HEK293 (cell line): Measurements from ENCODE around the gene RERGL.

Source experiments
- CTCF ChIA-PET: fragments of 350-600 bp; formaldehyde crosslinking; extraction: SDS; loops from one replicate; lab custom pipeline; 2021; ENCODE audit warnings: antibody characterized with exemption; lab: Yijun Ruan, JAX
- POLR2A ChIA-PET: fragments of 300-600 bp; formaldehyde crosslinking; extraction: SDS; loops from one replicate; lab custom pipeline; 2020; ENCODE audit warnings: antibody characterized with exemption, inconsistent platforms; lab: Yijun Ruan, JAX
- H3K27ac ChIP-seq: fragments of 200-500 bp; sonication (Bioruptor generic); 2 replicates; pipeline ENCODE4 v1.5.1; 2014; ENCODE audit warnings: low read depth, low read length, control low read depth, inconsistent platforms; ENCODE audit errors: extremely low read depth
- H3K36me3 ChIP-seq, 2 experiments: fragments of 200-500 bp in 1 of 2; sonication (Bioruptor generic) in 1 of 2; 1 replicate in 1 of 2; 2 replicates in 1 of 2; pipeline ENCODE4 v1.5.1; 2014 to 2017; ENCODE audit warnings: inconsistent platforms in 2 of 2, low read length in 2 of 2; ENCODE audit not compliant: control insufficient read depth in 2 of 2, insufficient read depth in 1 of 2
- H3K4me1 ChIP-seq: fragments of 200-500 bp; sonication (Bioruptor generic); 2 replicates; pipeline ENCODE4 v1.5.1; 2014; ENCODE audit warnings: mild to moderate bottlenecking, low read length, inconsistent platforms; ENCODE audit not compliant: control insufficient read depth, insufficient read depth
- H3K4me3 ChIP-seq: 2 replicates; pipeline ENCODE4 v1.5.1; 2011; ENCODE audit warnings: low read depth, mild to moderate bottlenecking, control low read depth, low read length, moderate library complexity
- H3K9me3 ChIP-seq: fragments of 200-500 bp; sonication (Bioruptor generic); 2 replicates; pipeline ENCODE4 v1.5.1; 2014; ENCODE audit warnings: low read depth, low read length, inconsistent platforms; ENCODE audit not compliant: control insufficient read depth, insufficient read depth
- KLF10 ChIP-seq: fragments of 450-650 bp; IDR thresholded peaks from 2 replicates; pipeline ENCODE4 v1.5.1; 2018; ENCODE audit warnings: missing biosample characterization, mild to moderate bottlenecking, missing genetic modification characterization
- KLF9 ChIP-seq: fragments of 450-650 bp; formaldehyde crosslinking; IDR thresholded peaks from 2 replicates; pipeline ENCODE4 v1.5.1; 2016; ENCODE audit warnings: missing biosample characterization, missing genetic modification characterization, low read depth
- YY2 ChIP-seq: fragments of 450-650 bp; formaldehyde crosslinking; IDR thresholded peaks from 2 replicates; pipeline ENCODE4 v1.5.1; 2016; ENCODE audit warnings: missing biosample characterization, missing genetic modification characterization
- ZFP3 ChIP-seq: fragments of 450-650 bp; formaldehyde crosslinking; IDR thresholded peaks from 2 replicates; pipeline ENCODE4 v1.5.1; 2016; ENCODE audit warnings: low read depth, missing biosample characterization, missing genetic modification characterization
- ZFP41 ChIP-seq: fragments of 450-650 bp; formaldehyde crosslinking; IDR thresholded peaks from 2 replicates; pipeline ENCODE4 v1.5.1; 2016; ENCODE audit warnings: missing biosample characterization, missing genetic modification characterization, borderline replicate concordance
- ZNF248 ChIP-seq: fragments of 450-650 bp; formaldehyde crosslinking; IDR thresholded peaks from 2 replicates; pipeline ENCODE4 v1.5.1; 2017; ENCODE audit warnings: missing biosample characterization, missing genetic modification characterization
- ZNF266 ChIP-seq: fragments of 450-650 bp; formaldehyde crosslinking; IDR thresholded peaks from 2 replicates; pipeline ENCODE4 v1.5.1; 2016; ENCODE audit warnings: missing biosample characterization, missing genetic modification characterization, low read depth
- ZNF585B ChIP-seq: fragments of 450-650 bp; formaldehyde crosslinking; IDR thresholded peaks from 2 replicates; pipeline ENCODE4 v1.5.1; 2016; ENCODE audit warnings: missing biosample characterization, missing genetic modification characterization
- ZNF600 ChIP-seq: fragments of 450-650 bp; formaldehyde crosslinking; IDR thresholded peaks from 2 replicates; pipeline ENCODE4 v1.5.1; 2016; ENCODE audit warnings: missing biosample characterization, missing genetic modification characterization
- ZNF624 ChIP-seq: fragments of 450-650 bp; formaldehyde crosslinking; IDR thresholded peaks from 2 replicates; pipeline ENCODE4 v1.5.1; 2017; ENCODE audit warnings: missing biosample characterization, missing genetic modification characterization
- ZNF658 ChIP-seq: fragments of 450-650 bp; formaldehyde crosslinking; IDR thresholded peaks from 2 replicates; pipeline ENCODE4; 2016; ENCODE audit warnings: missing biosample characterization, missing genetic modification characterization
- ZNF701 ChIP-seq: fragments of 450-650 bp; formaldehyde crosslinking; IDR thresholded peaks from 2 replicates; pipeline ENCODE4 v1.5.1; 2016; ENCODE audit warnings: missing biosample characterization, missing genetic modification characterization
- ZNF707 ChIP-seq: fragments of 450-650 bp; formaldehyde crosslinking; IDR thresholded peaks from 2 replicates; pipeline ENCODE4 v1.5.1; 2016; ENCODE audit warnings: missing biosample characterization, missing genetic modification characterization
- ZNF768 ChIP-seq: fragments of 450-650 bp; formaldehyde crosslinking; IDR thresholded peaks from 2 replicates; pipeline ENCODE4 v1.5.1; 2018; ENCODE audit warnings: missing biosample characterization, mild to moderate bottlenecking, missing genetic modification characterization
- TF ChIP-seq, protein P1 (sequence below): fragments of 450-650 bp; formaldehyde crosslinking; IDR thresholded peaks from 2 replicates; pipeline ENCODE4 v1.5.1; 2016; ENCODE audit warnings: missing biosample characterization, missing genetic modification characterization, borderline replicate concordance
- TF ChIP-seq, protein P2 (sequence below): fragments of 450-650 bp; IDR thresholded peaks from 2 replicates; pipeline ENCODE4 v1.5.1; 2018; ENCODE audit warnings: missing biosample characterization, mild to moderate bottlenecking, missing genetic modification characterization
- TF ChIP-seq, protein P3 (sequence below): fragments of 450-650 bp; formaldehyde crosslinking; IDR thresholded peaks from 2 replicates; pipeline ENCODE4 v1.5.1; 2016; ENCODE audit warnings: missing biosample characterization, missing genetic modification characterization
- TF ChIP-seq, protein P4 (sequence below): IDR thresholded peaks from 2 replicates; pipeline ENCODE4 v1.6.1; 2011; ENCODE audit warnings: mild to moderate bottlenecking, low read depth, low read length, borderline replicate concordance
- TF ChIP-seq, protein P5 (sequence below): fragments of 450-650 bp; formaldehyde crosslinking; IDR thresholded peaks from 2 replicates; pipeline ENCODE4 v1.5.1; 2016; ENCODE audit warnings: missing biosample characterization, missing genetic modification characterization
- TF ChIP-seq, protein P6 (sequence below): fragments of 450-650 bp; formaldehyde crosslinking; IDR thresholded peaks from 2 replicates; pipeline ENCODE4 v1.5.1; 2016; ENCODE audit warnings: missing biosample characterization, missing genetic modification characterization, low read depth
- TF ChIP-seq, protein P7 (sequence below): fragments of 450-650 bp; formaldehyde crosslinking; IDR thresholded peaks from 2 replicates; pipeline ENCODE4 v1.5.1; 2016; ENCODE audit warnings: missing biosample characterization, missing genetic modification characterization
- TF ChIP-seq, protein P8 (sequence below): fragments of 450-650 bp; formaldehyde crosslinking; IDR thresholded peaks from 2 replicates; pipeline ENCODE4 v1.5.1; 2017; ENCODE audit warnings: missing biosample characterization, missing genetic modification characterization

Gene RERGL

DNA sequence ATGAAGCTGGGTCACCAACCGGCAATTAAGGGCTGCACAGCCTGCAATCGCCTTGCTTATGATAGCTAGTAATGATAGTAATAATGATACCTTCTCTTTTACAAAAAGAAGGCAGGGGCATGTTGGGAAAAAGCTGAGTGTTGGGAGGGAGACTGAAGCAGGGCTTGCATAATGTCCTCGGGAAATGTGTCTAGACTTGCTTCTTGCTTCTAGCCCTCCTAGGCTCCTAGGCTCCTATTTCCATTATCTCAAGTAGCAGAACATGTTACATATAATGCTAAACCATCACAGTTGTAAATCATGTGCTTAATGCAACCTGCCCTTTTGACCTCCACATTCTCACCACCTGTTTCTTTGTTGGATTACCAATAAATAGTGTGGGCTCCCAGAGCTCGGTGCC, 18.7 kb downstream of the RERGL start:
- TF ChIP-seq ZNF624 (tag by site-specific recombination) = no peak
- TF ChIP-seq, protein P1, sequence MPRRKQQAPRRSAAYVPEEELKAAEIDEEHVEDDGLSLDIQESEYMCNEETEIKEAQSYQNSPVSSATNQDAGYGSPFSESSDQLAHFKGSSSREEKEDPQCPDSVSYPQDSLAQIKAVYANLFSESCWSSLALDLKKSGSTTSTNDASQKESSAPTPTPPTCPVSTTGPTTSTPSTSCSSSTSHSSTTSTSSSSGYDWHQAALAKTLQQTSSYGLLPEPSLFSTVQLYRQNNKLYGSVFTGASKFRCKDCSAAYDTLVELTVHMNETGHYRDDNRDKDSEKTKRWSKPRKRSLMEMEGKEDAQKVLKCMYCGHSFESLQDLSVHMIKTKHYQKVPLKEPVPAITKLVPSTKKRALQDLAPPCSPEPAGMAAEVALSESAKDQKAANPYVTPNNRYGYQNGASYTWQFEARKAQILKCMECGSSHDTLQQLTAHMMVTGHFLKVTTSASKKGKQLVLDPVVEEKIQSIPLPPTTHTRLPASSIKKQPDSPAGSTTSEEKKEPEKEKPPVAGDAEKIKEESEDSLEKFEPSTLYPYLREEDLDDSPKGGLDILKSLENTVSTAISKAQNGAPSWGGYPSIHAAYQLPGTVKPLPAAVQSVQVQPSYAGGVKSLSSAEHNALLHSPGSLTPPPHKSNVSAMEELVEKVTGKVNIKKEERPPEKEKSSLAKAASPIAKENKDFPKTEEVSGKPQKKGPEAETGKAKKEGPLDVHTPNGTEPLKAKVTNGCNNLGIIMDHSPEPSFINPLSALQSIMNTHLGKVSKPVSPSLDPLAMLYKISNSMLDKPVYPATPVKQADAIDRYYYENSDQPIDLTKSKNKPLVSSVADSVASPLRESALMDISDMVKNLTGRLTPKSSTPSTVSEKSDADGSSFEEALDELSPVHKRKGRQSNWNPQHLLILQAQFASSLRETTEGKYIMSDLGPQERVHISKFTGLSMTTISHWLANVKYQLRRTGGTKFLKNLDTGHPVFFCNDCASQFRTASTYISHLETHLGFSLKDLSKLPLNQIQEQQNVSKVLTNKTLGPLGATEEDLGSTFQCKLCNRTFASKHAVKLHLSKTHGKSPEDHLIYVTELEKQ (tag by site-specific recombination) = no peak
- TF ChIP-seq, protein P2, sequence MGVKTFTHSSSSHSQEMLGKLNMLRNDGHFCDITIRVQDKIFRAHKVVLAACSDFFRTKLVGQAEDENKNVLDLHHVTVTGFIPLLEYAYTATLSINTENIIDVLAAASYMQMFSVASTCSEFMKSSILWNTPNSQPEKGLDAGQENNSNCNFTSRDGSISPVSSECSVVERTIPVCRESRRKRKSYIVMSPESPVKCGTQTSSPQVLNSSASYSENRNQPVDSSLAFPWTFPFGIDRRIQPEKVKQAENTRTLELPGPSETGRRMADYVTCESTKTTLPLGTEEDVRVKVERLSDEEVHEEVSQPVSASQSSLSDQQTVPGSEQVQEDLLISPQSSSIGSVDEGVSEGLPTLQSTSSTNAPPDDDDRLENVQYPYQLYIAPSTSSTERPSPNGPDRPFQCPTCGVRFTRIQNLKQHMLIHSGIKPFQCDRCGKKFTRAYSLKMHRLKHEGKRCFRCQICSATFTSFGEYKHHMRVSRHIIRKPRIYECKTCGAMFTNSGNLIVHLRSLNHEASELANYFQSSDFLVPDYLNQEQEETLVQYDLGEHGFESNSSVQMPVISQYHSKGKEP = no peak
- no peak for TF ChIP-seq ZFP3 (tag by site-specific recombination)
- TF ChIP-seq ZNF658 = no peak
- TF ChIP-seq, protein P3, sequence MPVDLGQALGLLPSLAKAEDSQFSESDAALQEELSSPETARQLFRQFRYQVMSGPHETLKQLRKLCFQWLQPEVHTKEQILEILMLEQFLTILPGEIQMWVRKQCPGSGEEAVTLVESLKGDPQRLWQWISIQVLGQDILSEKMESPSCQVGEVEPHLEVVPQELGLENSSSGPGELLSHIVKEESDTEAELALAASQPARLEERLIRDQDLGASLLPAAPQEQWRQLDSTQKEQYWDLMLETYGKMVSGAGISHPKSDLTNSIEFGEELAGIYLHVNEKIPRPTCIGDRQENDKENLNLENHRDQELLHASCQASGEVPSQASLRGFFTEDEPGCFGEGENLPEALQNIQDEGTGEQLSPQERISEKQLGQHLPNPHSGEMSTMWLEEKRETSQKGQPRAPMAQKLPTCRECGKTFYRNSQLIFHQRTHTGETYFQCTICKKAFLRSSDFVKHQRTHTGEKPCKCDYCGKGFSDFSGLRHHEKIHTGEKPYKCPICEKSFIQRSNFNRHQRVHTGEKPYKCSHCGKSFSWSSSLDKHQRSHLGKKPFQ = no peak
- no peak for TF ChIP-seq ZNF701 (tag by site-specific recombination)
- TF ChIP-seq YY2 (tag by site-specific recombination) = no peak
- no peak overlapping the region for H3K27ac ChIP-seq
- POLR2A ChIA-PET = no interaction called here

DNA sequence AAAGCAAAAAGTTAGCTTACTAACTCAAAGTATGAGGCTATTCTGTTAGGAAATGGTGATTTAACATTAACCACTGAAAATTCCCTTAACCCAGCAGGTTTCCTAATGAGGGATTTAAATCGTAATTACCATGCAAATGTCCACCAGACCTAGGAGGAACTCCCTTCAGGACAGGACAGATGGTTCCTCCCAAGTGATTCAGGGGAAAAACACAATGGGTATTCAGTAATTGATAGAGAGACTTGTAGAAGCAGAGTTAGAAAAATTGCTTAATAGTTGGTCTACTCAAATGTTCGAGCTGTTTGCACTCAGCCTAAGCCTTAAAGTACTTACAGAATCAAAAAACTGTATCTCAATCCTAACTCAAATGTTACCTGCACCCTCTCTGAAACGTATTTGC, 21.6 kb downstream of the RERGL start:
- H3K27ac ChIP-seq = no peak overlapping the region
- CTCF ChIA-PET = no interaction called here
- TF ChIP-seq ZNF707 (no peak), KLF9 (no peak), ZNF266 (tag by site-specific recombination) (no peak), ZFP41 (tag by site-specific recombination) (no peak), ZNF248 (tag by site-specific recombination) (no peak), ZNF585B (tag by site-specific recombination) (no peak), ZNF600 (tag by site-specific recombination) (no peak), KLF10 (tag by site-specific recombination) (no peak), ZNF768 (tag by site-specific recombination) (no peak)
- TF ChIP-seq, protein P4, sequence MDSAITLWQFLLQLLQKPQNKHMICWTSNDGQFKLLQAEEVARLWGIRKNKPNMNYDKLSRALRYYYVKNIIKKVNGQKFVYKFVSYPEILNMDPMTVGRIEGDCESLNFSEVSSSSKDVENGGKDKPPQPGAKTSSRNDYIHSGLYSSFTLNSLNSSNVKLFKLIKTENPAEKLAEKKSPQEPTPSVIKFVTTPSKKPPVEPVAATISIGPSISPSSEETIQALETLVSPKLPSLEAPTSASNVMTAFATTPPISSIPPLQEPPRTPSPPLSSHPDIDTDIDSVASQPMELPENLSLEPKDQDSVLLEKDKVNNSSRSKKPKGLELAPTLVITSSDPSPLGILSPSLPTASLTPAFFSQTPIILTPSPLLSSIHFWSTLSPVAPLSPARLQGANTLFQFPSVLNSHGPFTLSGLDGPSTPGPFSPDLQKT = no peak
- TF ChIP-seq, protein P5, sequence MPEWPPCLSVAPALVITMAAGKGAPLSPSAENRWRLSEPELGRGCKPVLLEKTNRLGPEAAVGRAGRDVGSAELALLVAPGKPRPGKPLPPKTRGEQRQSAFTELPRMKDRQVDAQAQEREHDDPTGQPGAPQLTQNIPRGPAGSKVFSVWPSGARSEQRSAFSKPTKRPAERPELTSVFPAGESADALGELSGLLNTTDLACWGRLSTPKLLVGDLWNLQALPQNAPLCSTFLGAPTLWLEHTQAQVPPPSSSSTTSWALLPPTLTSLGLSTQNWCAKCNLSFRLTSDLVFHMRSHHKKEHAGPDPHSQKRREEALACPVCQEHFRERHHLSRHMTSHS = no peak
- TF ChIP-seq, protein P6, sequence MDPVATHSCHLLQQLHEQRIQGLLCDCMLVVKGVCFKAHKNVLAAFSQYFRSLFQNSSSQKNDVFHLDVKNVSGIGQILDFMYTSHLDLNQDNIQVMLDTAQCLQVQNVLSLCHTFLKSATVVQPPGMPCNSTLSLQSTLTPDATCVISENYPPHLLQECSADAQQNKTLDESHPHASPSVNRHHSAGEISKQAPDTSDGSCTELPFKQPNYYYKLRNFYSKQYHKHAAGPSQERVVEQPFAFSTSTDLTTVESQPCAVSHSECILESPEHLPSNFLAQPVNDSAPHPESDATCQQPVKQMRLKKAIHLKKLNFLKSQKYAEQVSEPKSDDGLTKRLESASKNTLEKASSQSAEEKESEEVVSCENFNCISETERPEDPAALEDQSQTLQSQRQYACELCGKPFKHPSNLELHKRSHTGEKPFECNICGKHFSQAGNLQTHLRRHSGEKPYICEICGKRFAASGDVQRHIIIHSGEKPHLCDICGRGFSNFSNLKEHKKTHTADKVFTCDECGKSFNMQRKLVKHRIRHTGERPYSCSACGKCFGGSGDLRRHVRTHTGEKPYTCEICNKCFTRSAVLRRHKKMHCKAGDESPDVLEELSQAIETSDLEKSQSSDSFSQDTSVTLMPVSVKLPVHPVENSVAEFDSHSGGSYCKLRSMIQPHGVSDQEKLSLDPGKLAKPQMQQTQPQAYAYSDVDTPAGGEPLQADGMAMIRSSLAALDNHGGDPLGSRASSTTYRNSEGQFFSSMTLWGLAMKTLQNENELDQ (tag by site-specific recombination) = no peak
- TF ChIP-seq, protein P7, sequence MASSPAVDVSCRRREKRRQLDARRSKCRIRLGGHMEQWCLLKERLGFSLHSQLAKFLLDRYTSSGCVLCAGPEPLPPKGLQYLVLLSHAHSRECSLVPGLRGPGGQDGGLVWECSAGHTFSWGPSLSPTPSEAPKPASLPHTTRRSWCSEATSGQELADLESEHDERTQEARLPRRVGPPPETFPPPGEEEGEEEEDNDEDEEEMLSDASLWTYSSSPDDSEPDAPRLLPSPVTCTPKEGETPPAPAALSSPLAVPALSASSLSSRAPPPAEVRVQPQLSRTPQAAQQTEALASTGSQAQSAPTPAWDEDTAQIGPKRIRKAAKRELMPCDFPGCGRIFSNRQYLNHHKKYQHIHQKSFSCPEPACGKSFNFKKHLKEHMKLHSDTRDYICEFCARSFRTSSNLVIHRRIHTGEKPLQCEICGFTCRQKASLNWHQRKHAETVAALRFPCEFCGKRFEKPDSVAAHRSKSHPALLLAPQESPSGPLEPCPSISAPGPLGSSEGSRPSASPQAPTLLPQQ (tag by site-specific recombination) = no peak
- TF ChIP-seq, protein P8, sequence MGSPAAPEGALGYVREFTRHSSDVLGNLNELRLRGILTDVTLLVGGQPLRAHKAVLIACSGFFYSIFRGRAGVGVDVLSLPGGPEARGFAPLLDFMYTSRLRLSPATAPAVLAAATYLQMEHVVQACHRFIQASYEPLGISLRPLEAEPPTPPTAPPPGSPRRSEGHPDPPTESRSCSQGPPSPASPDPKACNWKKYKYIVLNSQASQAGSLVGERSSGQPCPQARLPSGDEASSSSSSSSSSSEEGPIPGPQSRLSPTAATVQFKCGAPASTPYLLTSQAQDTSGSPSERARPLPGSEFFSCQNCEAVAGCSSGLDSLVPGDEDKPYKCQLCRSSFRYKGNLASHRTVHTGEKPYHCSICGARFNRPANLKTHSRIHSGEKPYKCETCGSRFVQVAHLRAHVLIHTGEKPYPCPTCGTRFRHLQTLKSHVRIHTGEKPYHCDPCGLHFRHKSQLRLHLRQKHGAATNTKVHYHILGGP (tag by site-specific recombination) = no peak

More for the DNA sequence above, 18.7 kb downstream of the RERGL start:
- no peaks in the 10 kb centered on the region for H3K4me1 ChIP-seq
- H3K4me3 ChIP-seq = no peak overlapping the region
- no peaks in the 10 kb centered on the region for H3K9me3 ChIP-seq
- no peaks in the 10 kb centered on the region for H3K36me3 ChIP-seq
- CTCF ChIA-PET = no interaction called here

More for the DNA sequence above, 21.6 kb downstream of the RERGL start:
- POLR2A ChIA-PET = no interaction called here
- no peaks in the 10 kb centered on the region for H3K36me3 ChIP-seq
- no peaks in the 10 kb centered on the region for H3K4me1 ChIP-seq
- H3K4me3 ChIP-seq = no peak overlapping the region
- no peaks in the 10 kb centered on the region for H3K9me3 ChIP-seq
